ENCODE data around the gene PBX1.

DNA sequence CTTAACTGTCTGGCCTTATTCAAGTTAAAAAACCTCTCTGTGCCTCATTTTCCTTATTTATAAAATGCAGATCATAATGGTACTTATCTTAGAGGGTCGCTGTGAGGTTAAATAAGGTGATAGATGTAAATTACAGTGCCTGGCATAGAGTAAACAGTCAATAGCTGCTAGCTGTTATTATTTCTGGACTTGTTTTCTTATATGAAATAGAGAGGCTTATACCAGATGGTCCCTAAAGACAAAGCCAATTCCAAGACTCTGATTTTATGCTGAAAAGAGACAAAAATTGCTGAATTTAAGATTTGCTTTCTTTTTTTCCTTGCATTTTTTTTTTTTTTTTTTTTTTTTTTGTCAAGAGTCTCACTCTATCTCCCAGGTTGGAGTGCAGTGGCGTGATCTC, 10.3 kb downstream of the PBX1 start:
- no peak for TF ChIP-seq POLR2A (IDR thresholded peaks at IDR 0.05)
- no peak for TF ChIP-seq POLR2AphosphoS5 (IDR thresholded peaks at IDR 0.05)
- TF ChIP-seq, protein P1, sequence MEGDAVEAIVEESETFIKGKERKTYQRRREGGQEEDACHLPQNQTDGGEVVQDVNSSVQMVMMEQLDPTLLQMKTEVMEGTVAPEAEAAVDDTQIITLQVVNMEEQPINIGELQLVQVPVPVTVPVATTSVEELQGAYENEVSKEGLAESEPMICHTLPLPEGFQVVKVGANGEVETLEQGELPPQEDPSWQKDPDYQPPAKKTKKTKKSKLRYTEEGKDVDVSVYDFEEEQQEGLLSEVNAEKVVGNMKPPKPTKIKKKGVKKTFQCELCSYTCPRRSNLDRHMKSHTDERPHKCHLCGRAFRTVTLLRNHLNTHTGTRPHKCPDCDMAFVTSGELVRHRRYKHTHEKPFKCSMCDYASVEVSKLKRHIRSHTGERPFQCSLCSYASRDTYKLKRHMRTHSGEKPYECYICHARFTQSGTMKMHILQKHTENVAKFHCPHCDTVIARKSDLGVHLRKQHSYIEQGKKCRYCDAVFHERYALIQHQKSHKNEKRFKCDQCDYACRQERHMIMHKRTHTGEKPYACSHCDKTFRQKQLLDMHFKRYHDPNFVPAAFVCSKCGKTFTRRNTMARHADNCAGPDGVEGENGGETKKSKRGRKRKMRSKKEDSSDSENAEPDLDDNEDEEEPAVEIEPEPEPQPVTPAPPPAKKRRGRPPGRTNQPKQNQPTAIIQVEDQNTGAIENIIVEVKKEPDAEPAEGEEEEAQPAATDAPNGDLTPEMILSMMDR (IDR thresholded peaks at IDR 0.05): no peak
